Nephron (organoid): ENCODE measurements around the gene CAPZA2.

Source experiments
- H3K27ac Mint-ChIP-seq, 3 experiments: 2 replicates each; pipeline ENCODE4 v1.8.0; 2020; ENCODE audit warnings: mixed read lengths in 3 of 3, mild to moderate bottlenecking in 2 of 3, moderate library complexity in 1 of 3
- H3K27me3 Mint-ChIP-seq: 2 replicates; pipeline ENCODE4 v1.8.0; 2021; ENCODE audit warnings: low read depth, mild to moderate bottlenecking, moderate library complexity, mixed read lengths
- H3K36me3 Mint-ChIP-seq: 2 replicates; pipeline ENCODE4 v1.8.0; 2020; ENCODE audit warnings: low read depth, mixed read lengths
- H3K4me1 Mint-ChIP-seq: 2 replicates; pipeline ENCODE4 v1.8.0; 2020; ENCODE audit warnings: mixed read lengths
- H3K4me3 Mint-ChIP-seq, 3 experiments: 2 replicates each; pipeline ENCODE4 v1.8.0; 2020; ENCODE audit warnings: mild to moderate bottlenecking in 3 of 3, mixed read lengths in 3 of 3, moderate library complexity in 2 of 3
- H3K9me3 Mint-ChIP-seq: 2 replicates; pipeline ENCODE4 v1.8.0; 2020; ENCODE audit warnings: mixed read lengths
- CTCF ChIP-seq, 3 experiments: fragments of 200-600 bp; sonication (generic); IDR thresholded peaks; one replicate each; pipeline ENCODE4 v1.5.0; 2021; ENCODE audit warnings: antibody characterized with exemption in 3 of 3; ENCODE audit not compliant: unreplicated experiment in 3 of 3

Gene CAPZA2

GRCh38 chr7:116966601-116967000 is 104.2 kb downstream of the CAPZA2 start:
- no peaks in the 10 kb centered on the region for H3K27me3 Mint-ChIP-seq
- H3K9me3 Mint-ChIP-seq, result no peaks in the 10 kb centered on the region
- no peak overlapping the region for H3K27ac Mint-ChIP-seq
- H3K4me1 Mint-ChIP-seq, result peaks cover 21% of the 10 kb centered on the region
- peaks cover 6% of the 10 kb centered on the region for H3K36me3 Mint-ChIP-seq
- no peak overlapping the region for H3K4me3 Mint-ChIP-seq
- TF ChIP-seq CTCF (IDR thresholded peaks at IDR 0.05; ENCODE audit: unreplicated experiment in 3 of 3), result no peak

- Mint-ChIP-seq H3K9me3 (no peaks in the 10 kb centered on the region), H3K4me3 (no peak overlapping the region), H3K4me1 (peaks cover 25% of the 10 kb centered on the region), H3K27me3 (no peaks in the 10 kb centered on the region), H3K27ac (peak overlapping the region in 1 of 3 experiments; percentile 39), H3K36me3 (peaks cover 3% of the 10 kb centered on the region)
- TF ChIP-seq CTCF (IDR thresholded peaks at IDR 0.05; ENCODE audit: unreplicated experiment in 3 of 3), result no peak
These were observed 105.0 kb downstream of the CAPZA2 start for GRCh38 chr7:116967254-116967922.

DNA sequence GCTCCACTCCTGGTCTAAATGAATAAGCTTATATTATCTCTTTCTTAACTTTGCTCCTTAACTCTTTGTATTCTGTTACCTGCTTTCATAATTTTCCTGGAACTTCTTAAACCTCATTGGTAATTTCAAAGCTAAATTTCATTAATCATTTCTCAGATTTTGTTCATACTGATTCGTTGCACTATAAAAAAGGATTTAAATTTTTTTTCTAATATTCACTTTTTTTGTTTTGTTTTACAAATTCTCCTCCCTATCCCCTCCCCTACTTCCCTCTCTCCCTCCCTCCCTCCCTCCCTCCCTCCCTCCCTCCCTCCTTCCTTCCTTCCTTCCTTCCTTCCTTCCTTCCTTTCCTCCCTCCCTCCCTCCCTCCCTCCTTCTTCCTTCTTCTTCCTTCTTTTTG is 105.6 kb downstream of the CAPZA2 start:
- Mint-ChIP-seq H3K36me3 (no peaks in the 10 kb centered on the region), H3K27me3 (no peaks in the 10 kb centered on the region), H3K4me3 (no peak overlapping the region), H3K4me1 (peaks cover 26% of the 10 kb centered on the region), H3K27ac (peak overlapping the region; percentile 55 to 70 (median 57)), H3K9me3 (no peaks in the 10 kb centered on the region)
- TF ChIP-seq CTCF (IDR thresholded peaks at IDR 0.05; ENCODE audit: unreplicated experiment in 3 of 3), result no peak

DNA sequence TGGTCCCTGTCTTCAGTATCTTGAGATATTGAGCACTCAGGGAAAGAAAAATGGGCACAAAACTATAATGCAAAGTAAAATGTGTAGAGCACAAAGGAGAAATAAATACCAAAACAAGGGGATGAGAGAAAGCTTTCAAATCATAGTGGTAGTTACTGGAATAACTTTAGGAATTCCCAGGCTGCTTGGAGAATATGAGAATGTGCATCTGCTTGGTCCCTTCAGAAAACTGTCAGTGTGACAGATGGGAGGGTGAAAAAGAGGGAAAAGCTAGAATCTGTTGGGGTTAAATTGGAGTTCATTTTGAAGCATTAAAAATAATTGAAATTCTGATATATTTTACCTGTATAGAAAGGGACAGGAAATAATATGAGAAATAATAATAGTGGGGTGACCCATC is 106.2 kb downstream of the CAPZA2 start:
- no peaks in the 10 kb centered on the region for H3K27me3 Mint-ChIP-seq
- no peaks in the 10 kb centered on the region for H3K9me3 Mint-ChIP-seq
- H3K36me3 Mint-ChIP-seq, result peaks cover 1% of the 10 kb centered on the region
- no peak overlapping the region for H3K4me3 Mint-ChIP-seq
- peaks cover 26% of the 10 kb centered on the region for H3K4me1 Mint-ChIP-seq
- H3K27ac Mint-ChIP-seq, result peak overlapping the region; percentile 55 to 70 (median 57)
- no peak for TF ChIP-seq CTCF (IDR thresholded peaks at IDR 0.05; ENCODE audit: unreplicated experiment in 3 of 3)

GRCh38 chr7:116969371-116969902 is 107.0 kb downstream of the CAPZA2 start:
- no peaks in the 10 kb centered on the region for H3K9me3 Mint-ChIP-seq
- H3K27ac Mint-ChIP-seq, result peak overlapping the region; percentile 55 to 65 (median 57)
- H3K4me1 Mint-ChIP-seq, result peaks cover 21% of the 10 kb centered on the region
- TF ChIP-seq CTCF (IDR thresholded peaks at IDR 0.05; ENCODE audit: unreplicated experiment in 3 of 3), result no peak
- no peak overlapping the region for H3K4me3 Mint-ChIP-seq
- H3K27me3 Mint-ChIP-seq, result no peaks in the 10 kb centered on the region
- peaks cover 4% of the 10 kb centered on the region for H3K36me3 Mint-ChIP-seq
